Stimulated activated CD8-positive, alpha-beta memory T cell treated with anti-CD3 and anti-CD28 coated beads, Interleukin-15, amount 100 ng/mL, for 24 hours (primary cell): Measurements from ENCODE around the gene CNGB1.
"Not testable (repeated sequence)": the region's sequence is repeated elsewhere in the genome, so short reads cannot be mapped to it uniquely, and the experiment has no call there.

ENCODE experiments used
- DNase-seq: peaks from one replicate; pipeline ENCODE4 v3.0.0-alpha.2; 2020; ENCODE audit warnings: low read depth

The CNGB1 gene

GRCh38 chr16:57951204-57951960 lies 19.5 kb downstream of the CNGB1 start:
- DNase-seq: no peak

- no peak for DNase-seq
Observed at GRCh38 chr16:57950382-57950781, 20.5 kb downstream of the CNGB1 start.

GRCh38 chr16:57949595-57950238 lies 21.2 kb downstream of the CNGB1 start:
- no peak for DNase-seq

GRCh38 chr16:57949013-57949412 lies 21.9 kb downstream of the CNGB1 start:
- no peak for DNase-seq

DNA sequence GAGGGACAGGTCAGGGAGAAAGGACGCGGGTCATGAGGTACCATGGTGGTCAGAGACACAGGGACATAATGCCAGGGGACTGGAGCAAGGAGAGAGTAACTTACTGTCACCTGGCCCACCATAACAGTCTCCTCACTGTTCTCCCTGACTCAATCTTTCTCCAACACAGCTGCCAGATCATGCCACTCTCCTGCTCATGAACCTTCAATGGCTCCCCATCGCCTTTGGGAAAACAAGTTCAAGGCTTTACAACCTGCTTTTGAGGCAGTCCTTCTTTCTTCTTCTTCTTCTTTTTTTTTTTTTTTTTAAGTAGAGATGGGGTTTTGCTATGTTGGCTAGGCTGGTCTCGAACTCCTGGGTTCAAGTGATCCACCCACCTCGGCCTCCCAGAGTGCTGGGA lies 22.9 kb downstream of the CNGB1 start:
- DNase-seq: no peak

- DNase-seq: no peak
Observed at GRCh38 chr16:57947261-57947660, 23.7 kb downstream of the CNGB1 start.

GRCh38 chr16:57946181-57946801 lies 24.6 kb downstream of the CNGB1 start:
- no peak for DNase-seq

GRCh38 chr16:57945740-57946138 lies 25.2 kb downstream of the CNGB1 start:
- DNase-seq: no peak

GRCh38 chr16:57944970-57945739 lies 25.8 kb downstream of the CNGB1 start:
- no peak for DNase-seq

DNA sequence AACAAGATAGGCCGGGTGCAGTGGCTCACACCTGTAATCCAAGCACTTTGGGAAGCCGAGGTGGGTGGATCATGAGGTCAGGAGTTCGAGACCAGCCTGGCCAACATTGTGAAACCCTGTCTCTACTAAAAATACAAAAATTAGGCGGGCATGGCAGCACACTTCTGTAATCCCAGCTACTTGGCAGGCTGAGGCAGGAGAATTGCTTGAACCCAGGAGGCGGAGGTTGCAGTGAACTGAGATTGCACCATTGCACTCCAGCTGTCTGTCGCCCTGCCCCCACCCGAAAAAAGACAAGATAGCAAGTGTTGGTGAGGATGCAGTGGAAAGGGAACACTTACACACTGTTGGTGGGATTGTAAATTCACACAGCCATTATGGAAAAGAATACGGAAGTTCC lies 27.5 kb downstream of the CNGB1 start:
- not testable (repeated sequence) for DNase-seq

DNA sequence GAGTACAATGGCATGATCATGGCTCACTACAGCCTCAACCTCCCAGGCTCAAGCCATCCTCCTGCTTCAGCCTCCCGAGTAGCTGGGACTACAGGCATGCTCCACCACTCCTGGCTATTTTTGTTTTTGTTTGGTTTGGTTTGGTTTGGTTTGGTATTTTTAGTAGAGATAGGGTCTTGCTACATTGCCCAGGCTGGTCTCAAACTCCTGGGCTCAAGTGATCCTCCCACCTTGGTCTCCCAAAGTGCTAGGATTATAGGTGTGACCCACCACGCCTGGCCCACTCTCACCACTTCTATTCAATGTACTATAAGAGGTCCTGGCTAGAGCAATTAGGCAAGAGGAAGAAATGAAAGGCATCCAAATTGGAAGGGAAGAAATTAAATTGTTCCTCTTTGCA lies 29.0 kb downstream of the CNGB1 start:
- DNase-seq: not testable (repeated sequence)

GRCh38 chr16:57941016-57941664 lies 29.8 kb downstream of the CNGB1 start:
- no peak for DNase-seq

DNA sequence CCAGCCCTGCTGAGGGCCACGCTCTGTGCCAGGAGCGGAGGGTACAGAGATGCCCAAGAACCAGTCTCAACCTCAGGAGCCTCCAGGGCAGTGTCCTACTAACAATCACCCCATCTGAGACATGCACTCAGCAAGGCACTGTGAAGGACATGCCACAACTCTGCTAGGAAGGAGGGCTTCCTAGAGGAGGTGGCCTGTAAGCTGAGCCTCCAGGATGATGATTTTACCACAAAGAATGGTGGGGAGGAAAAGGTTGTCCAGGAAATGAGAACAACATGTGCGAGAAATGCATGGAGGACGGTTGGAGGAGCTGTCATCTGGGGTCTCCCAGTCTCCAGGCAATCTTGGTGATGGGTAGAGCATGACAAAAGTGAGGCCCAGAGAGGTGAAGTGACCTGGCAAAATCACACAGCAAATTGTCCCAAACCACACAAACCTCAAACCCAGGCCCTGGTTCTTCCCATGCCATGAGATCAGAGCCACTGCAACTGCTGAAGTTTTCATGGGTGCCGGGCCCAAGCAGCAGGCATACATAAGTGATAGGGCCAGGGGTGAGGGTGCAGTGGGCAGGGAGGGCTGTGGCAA lies 30.5 kb downstream of the CNGB1 start:
- DNase-seq: no peak

DNA sequence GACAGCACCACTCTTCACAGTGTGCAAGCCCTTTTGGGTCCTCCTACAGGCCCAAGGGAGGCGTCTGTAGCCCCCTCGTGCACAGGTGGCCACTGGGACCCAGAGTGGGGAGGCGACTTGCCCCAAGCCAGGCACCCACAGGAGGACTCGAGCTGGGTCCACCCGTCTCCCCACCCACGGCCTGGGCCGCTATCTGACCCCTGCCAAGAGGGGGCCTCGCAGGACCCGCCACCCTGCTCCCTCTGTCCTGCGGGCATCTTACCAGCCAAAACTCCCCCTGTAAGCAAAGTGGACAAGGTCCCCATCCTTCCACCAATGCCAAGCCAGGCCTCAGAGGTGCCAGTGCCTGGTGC lies 31.1 kb downstream of the CNGB1 start:
- no peak for DNase-seq

DNA sequence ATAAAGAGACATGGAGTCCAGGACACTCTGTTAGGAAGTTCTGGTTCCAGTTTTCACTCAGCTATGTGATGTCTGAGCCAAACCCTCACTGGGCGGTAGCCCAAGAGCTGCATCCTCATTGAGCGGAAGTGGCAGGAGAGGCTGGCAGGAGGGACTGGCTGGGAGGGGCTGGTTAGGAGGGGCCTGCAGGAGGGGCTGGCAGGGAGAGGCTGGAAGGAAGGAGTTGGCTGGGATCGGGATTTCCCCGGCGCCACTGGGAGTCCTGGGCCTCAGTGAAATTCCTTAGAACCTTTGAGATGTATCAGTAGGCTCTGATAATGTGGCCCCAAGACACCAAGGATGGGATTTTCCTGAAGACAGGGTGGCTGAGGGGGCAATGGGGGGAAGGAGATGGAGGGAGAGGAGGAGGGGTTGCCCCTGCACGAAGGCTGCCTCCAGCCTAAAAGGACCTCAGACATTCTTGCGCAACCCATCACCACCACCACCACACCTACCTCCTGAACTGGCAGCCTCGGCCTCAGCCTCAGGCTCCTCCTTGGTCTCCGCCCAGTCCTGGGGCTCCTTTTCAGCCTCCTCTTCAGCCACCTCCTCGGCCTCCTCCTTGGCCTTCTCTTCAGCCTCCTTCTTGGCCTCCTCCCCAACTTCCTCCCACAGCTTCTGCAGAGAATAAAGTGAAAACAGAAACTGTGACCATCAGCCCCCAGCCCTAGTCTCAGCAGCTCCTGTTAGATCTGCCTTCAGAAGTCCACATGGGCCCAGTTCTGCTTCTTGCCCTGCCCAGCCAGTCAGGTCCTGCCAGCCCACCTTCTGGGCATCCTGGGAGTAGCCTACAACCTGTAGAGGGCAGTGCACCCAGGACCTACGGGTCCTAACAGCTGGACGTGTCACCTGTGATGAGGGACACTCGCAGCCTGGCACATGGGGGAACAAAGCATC lies 31.7 kb downstream of the CNGB1 start:
- DNase-seq: no peak

DNA sequence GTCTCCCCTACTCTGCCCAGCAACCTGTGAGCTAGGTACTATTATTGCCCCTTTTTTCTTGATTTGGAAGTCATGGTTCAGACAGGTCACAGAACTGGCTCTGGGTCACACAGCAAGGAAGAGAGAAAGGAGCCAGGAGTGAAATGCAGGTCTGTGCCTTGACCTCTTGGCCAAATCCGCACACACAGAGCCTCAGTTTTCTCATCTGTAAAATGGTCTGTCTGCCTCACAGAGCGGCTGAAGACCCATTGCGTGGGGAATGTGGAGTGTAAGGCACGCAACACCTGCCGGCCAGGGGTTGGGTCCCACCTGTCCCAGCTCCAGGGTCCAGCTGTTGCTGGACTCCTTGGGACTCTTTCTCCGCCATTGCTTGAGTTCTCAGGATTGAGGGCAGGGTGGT lies 32.4 kb downstream of the CNGB1 start:
- no peak for DNase-seq

DNA sequence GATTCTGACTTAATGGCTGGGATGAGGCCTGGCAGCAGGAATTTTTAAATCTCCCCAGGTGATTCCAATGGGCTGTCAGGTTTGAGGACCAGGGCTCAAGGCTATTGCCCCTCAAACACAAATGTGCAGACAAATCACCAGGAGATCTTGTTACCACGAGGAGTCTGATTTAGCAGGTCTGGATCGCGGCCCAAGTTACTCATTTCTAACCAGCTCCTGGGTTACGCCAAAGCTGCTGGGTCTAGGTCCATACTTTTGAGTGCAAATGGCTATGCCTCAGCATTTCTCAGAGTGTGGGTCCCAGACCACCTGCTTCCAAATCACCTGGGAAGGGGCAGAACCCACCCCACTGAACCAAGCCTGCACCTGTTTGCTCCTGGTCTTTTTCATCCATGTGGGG lies 33.1 kb downstream of the CNGB1 start:
- no peak for DNase-seq

DNA sequence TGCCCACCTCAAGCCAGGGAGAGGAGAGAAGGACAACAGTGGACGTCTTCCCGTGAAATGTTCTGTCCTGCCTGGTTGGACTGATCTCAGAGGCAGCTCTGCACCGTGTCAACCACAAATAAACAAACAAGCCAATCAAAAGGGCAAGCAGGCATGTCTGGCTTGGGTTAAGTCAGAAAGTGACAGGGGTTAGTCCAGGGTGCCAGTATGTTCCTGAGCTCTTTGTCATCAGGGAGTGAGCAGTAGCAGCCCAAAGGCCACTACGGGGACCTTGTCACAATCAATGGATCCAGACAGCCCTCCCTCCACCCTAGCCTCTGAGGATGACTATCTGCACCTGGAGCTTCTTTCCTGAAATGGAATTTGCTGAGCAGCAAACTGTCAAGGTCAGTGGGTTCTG lies 35.0 kb downstream of the CNGB1 start:
- no peak for DNase-seq

DNA sequence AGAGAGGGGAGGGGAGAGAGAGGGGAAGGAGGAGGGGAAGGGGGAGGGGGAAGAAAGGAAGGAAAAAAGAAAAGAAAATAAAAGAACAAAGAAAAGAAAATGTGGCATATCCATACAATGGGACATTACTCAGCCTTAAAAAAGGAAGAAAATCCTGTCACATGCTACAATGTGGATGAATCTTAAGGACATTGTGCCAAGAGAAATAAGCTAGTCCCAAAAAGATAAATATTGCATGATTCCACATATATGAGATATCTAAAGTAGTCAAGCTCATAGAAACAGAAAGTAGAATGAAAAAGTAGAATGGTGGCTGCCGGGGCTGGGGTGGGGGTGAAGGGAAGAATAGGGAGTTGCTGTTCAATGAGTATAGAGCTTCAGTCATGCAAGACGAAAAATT lies 40.4 kb downstream of the CNGB1 start:
- no peak for DNase-seq

- no peak for DNase-seq
Observed at GRCh38 chr16:57929250-57929649, 41.7 kb downstream of the CNGB1 start.

DNA sequence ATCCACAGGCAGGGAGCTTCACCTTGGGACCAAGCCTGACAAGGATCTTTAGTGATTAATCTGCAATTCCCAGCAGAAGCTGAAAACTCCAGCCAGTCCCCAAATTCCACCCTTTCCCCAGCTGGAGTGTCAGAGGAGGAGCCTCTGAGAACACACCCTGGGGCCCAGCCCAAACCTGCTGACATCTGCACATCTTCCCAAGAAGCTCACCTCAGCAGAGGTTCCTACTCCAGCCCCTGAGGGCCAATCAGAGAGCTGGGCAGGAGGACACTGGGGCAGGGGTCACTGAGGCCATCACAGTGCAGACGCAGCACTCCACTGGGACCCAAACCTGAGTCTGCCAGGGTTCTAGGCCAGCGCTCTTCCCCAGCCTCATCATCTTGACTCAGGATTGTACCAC lies 44.9 kb downstream of the CNGB1 start:
- DNase-seq: no peak
